Measurements from ENCODE around the gene SCAP.

Gene SCAP

DNA sequence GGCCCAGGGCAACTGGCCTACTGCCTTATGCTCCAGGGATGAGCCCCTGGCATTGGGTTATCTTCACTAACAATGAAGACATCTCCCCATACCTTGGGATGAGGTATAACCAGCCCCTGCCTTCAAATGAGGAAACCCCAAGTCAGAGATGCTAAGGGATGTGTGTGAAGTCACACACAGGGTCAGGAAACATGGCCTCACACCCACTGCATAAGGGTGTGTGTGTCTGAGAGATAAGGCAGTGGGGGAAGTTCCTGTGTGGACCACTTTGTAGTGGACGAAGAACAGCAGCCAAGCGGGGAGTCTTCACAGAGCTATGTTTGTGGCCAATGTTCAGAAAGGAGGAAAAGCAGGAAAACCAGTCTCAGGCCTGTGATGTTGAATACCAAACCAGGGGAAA, 27.3 kb upstream of the SCAP start:
- no peak for DNase-seq
- no peak overlapping the region for H2BK5ac ChIP-seq (ENCODE audit: low read depth, low read length, poor library complexity, severe bottlenecking)

DNA sequence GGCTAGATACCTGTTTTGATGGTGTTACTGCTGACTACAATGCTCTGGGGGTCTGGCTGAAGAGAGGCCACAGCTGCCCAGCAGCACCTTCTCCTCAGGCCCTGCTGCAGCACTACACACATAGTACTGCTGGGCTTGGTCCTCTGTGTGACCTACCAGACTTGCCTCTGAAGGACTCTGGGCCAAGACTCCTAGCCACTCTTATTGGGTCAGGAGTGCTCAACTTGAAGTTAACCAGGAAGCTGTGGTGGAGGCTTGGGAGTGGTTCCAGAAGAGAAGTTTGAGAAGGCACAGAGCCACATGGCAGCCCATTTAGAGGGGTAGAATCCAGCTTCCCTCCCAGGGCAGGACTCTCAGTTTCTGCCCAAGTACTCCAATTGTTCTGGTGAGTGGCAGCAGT, 21.2 kb upstream of the SCAP start:
- Histone ChIP-seq H2AK5ac (ENCODE audit: low read length, severe bottlenecking) (no peak overlapping the region), H3K79me1 (replicated peaks; ENCODE audit: low read length, poor library complexity, severe bottlenecking) (peaks cover 21% of the 10 kb centered on the region), H2BK120ac (ENCODE audit: low read depth, low read length) (no peak overlapping the region), H3K27me3 (ENCODE audit: control insufficient read depth in 1 of 2, insufficient read depth in 1 of 2, low read length in 2 of 2) (no peaks in the 10 kb centered on the region), H2BK5ac (ENCODE audit: low read depth, low read length, poor library complexity, severe bottlenecking) (no peak overlapping the region), H3K18ac (ENCODE audit: low read depth in 1 of 2, low read length in 2 of 2) (no peak overlapping the region), H4K8ac (ENCODE audit: low read length) (no peak overlapping the region), H2AFZ (ENCODE audit: low read depth, low read length) (no peak overlapping the region), H3K4me1 (ENCODE audit: control insufficient read depth, insufficient read depth, low read depth, low read length) (no peaks in the 10 kb centered on the region), H3K9ac (ENCODE audit: low read length) (no peak overlapping the region), H3K4me3 (ENCODE audit: insufficient read depth in 1 of 2, low read depth in 1 of 2, low read length in 2 of 2) (no peak overlapping the region), H3K14ac (ENCODE audit: low read length in 2 of 2) (no peak overlapping the region), H2BK15ac (ENCODE audit: low read depth, poor library complexity, severe bottlenecking) (no peak overlapping the region), H3K23ac (ENCODE audit: low read length in 2 of 2) (no peak overlapping the region), H3K9me3 (ENCODE audit: control insufficient read depth, low read length) (no peaks in the 10 kb centered on the region), H3K4me2 (ENCODE audit: low read length, poor library complexity, severe bottlenecking) (no peak overlapping the region), H3K4ac (ENCODE audit: low read depth in 1 of 2, low read length in 2 of 2) (no peak overlapping the region), H2BK12ac (ENCODE audit: low read length in 2 of 2) (no peak overlapping the region), H3K27ac (ENCODE audit: low read length, poor library complexity, severe bottlenecking) (no peak overlapping the region), H4K91ac (ENCODE audit: low read length) (no peak overlapping the region), H3K36me3 (ENCODE audit: control insufficient read depth in 1 of 2, insufficient read depth in 2 of 2, low read depth in 1 of 2, low read length in 2 of 2) (peaks cover 50 to 62% of the 10 kb centered on the region in 2 experiments)
- DNase-seq = no peak

More for the DNA sequence above, 27.3 kb upstream of the SCAP start:
- H4K91ac ChIP-seq (ENCODE audit: low read length) = no peak overlapping the region
- H3K4ac ChIP-seq (ENCODE audit: low read depth in 1 of 2, low read length in 2 of 2) = no peak overlapping the region
- no peaks in the 10 kb centered on the region for H3K9me3 ChIP-seq (ENCODE audit: control insufficient read depth, low read length)
- no peaks in the 10 kb centered on the region for H3K4me1 ChIP-seq (ENCODE audit: control insufficient read depth, insufficient read depth, low read depth, low read length)
- no peak overlapping the region for H2BK12ac ChIP-seq (ENCODE audit: low read length in 2 of 2)
- 95% methylated on average over 2 of the region's 2 CpGs for WGBS
- H2AFZ ChIP-seq (ENCODE audit: low read depth, low read length) = no peak overlapping the region
- H4K8ac ChIP-seq (ENCODE audit: low read length) = no peak overlapping the region
- H2AK5ac ChIP-seq (ENCODE audit: low read length, severe bottlenecking) = no peak overlapping the region
- H3K18ac ChIP-seq (ENCODE audit: low read depth in 1 of 2, low read length in 2 of 2) = no peak overlapping the region
- no peak overlapping the region for H3K27ac ChIP-seq (ENCODE audit: low read length, poor library complexity, severe bottlenecking)
- peaks cover 55 to 68% of the 10 kb centered on the region in 2 experiments for H3K36me3 ChIP-seq (ENCODE audit: control insufficient read depth in 1 of 2, insufficient read depth in 2 of 2, low read depth in 1 of 2, low read length in 2 of 2)
- H3K4me2 ChIP-seq (ENCODE audit: low read length, poor library complexity, severe bottlenecking) = no peak overlapping the region
- H2BK120ac ChIP-seq (ENCODE audit: low read depth, low read length) = no peak overlapping the region
- H3K79me1 ChIP-seq (replicated peaks; ENCODE audit: low read length, poor library complexity, severe bottlenecking) = peaks cover 27% of the 10 kb centered on the region
- H3K9ac ChIP-seq (ENCODE audit: low read length) = no peak overlapping the region
- H3K14ac ChIP-seq (ENCODE audit: low read length in 2 of 2) = no peak overlapping the region
- no peaks in the 10 kb centered on the region for H3K27me3 ChIP-seq (ENCODE audit: control insufficient read depth in 1 of 2, insufficient read depth in 1 of 2, low read length in 2 of 2)
- H3K4me3 ChIP-seq (ENCODE audit: insufficient read depth in 1 of 2, low read depth in 1 of 2, low read length in 2 of 2) = no peak overlapping the region
- H2BK15ac ChIP-seq (ENCODE audit: low read depth, poor library complexity, severe bottlenecking) = no peak overlapping the region
- H3K23ac ChIP-seq (ENCODE audit: low read length in 2 of 2) = no peak overlapping the region

DNA sequence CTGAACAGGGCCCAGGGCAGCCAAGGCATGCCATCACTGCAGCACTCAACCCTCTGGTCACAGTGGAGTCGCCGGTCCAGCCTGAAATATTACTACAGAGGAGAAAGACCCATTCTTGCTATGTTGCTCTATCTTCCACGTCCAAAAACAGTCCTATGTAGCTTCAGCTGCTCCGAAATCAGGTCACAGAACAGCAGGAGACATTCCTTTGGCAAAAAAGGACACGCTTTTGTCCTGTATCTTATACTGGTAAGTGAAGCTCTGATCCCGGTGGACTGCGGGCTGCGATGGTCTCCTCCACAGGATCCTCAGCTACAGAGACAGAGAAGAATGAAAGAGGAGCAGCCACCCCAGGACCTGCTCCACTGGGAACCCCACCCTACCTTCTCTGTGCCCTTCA, 20.1 kb upstream of the SCAP start:
- H3K4ac ChIP-seq (ENCODE audit: low read depth in 1 of 2, low read length in 2 of 2) = no peak overlapping the region
- no peak overlapping the region for H3K14ac ChIP-seq (ENCODE audit: low read length in 2 of 2)
- H3K23ac ChIP-seq (ENCODE audit: low read length in 2 of 2) = no peak overlapping the region
- peaks cover 44 to 56% of the 10 kb centered on the region in 2 experiments for H3K36me3 ChIP-seq (ENCODE audit: control insufficient read depth in 1 of 2, insufficient read depth in 2 of 2, low read depth in 1 of 2, low read length in 2 of 2)
- H2BK120ac ChIP-seq (ENCODE audit: low read depth, low read length) = no peak overlapping the region
- WGBS = over 99% methylated on average over 8 of the region's 8 CpGs
- no peak overlapping the region for H2AK5ac ChIP-seq (ENCODE audit: low read length, severe bottlenecking)
- no peak overlapping the region for H4K8ac ChIP-seq (ENCODE audit: low read length)
- no peak overlapping the region for H2BK12ac ChIP-seq (ENCODE audit: low read length in 2 of 2)
- H3K4me2 ChIP-seq (ENCODE audit: low read length, poor library complexity, severe bottlenecking) = no peak overlapping the region
- H2BK15ac ChIP-seq (ENCODE audit: low read depth, poor library complexity, severe bottlenecking) = no peak overlapping the region
- H3K18ac ChIP-seq (ENCODE audit: low read depth in 1 of 2, low read length in 2 of 2) = no peak overlapping the region
- no peak overlapping the region for H3K9ac ChIP-seq (ENCODE audit: low read length)
- no peaks in the 10 kb centered on the region for H3K4me1 ChIP-seq (ENCODE audit: control insufficient read depth, insufficient read depth, low read depth, low read length)
- H4K91ac ChIP-seq (ENCODE audit: low read length) = no peak overlapping the region
- H3K79me1 ChIP-seq (replicated peaks; ENCODE audit: low read length, poor library complexity, severe bottlenecking) = peaks cover 19% of the 10 kb centered on the region
- no peaks in the 10 kb centered on the region for H3K27me3 ChIP-seq (ENCODE audit: control insufficient read depth in 1 of 2, insufficient read depth in 1 of 2, low read length in 2 of 2)
- H2AFZ ChIP-seq (ENCODE audit: low read depth, low read length) = no peak overlapping the region
- no peak overlapping the region for H3K4me3 ChIP-seq (ENCODE audit: insufficient read depth in 1 of 2, low read depth in 1 of 2, low read length in 2 of 2)
- no peak overlapping the region for H2BK5ac ChIP-seq (ENCODE audit: low read depth, low read length, poor library complexity, severe bottlenecking)
- no peak overlapping the region for H3K27ac ChIP-seq (ENCODE audit: low read length, poor library complexity, severe bottlenecking)
- DNase-seq = no peak
- H3K9me3 ChIP-seq (ENCODE audit: control insufficient read depth, low read length) = no peaks in the 10 kb centered on the region

DNA sequence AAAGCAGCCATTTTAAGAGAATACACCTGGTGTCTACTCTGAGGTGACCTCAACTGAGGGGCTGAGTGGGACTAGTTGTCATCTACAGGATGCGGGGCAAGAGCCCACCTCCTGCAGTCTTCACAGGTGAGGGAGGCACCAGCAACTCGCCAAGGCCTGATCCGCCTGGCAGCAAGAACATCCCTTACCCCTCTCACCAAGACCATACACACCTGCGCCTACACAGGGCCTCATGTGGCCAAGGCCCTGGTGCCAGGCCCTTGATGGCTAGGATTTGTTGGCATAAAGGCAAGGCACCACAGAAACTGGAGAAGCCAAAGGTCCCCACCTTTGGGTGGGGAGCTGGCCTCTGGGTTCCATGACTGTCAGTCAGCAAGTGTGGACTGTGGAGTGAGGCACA, 19.4 kb upstream of the SCAP start:
- Histone ChIP-seq H2AK5ac (ENCODE audit: low read length, severe bottlenecking) (no peak overlapping the region), H3K4me2 (ENCODE audit: low read length, poor library complexity, severe bottlenecking) (no peak overlapping the region), H3K79me1 (replicated peaks; ENCODE audit: low read length, poor library complexity, severe bottlenecking) (peaks cover 15% of the 10 kb centered on the region), H2BK5ac (ENCODE audit: low read depth, low read length, poor library complexity, severe bottlenecking) (no peak overlapping the region), H3K4ac (ENCODE audit: low read depth in 1 of 2, low read length in 2 of 2) (no peak overlapping the region), H3K23ac (ENCODE audit: low read length in 2 of 2) (no peak overlapping the region), H3K27ac (ENCODE audit: low read length, poor library complexity, severe bottlenecking) (no peak overlapping the region), H2BK15ac (ENCODE audit: low read depth, poor library complexity, severe bottlenecking) (no peak overlapping the region), H3K4me1 (ENCODE audit: control insufficient read depth, insufficient read depth, low read depth, low read length) (no peaks in the 10 kb centered on the region), H2BK120ac (ENCODE audit: low read depth, low read length) (no peak overlapping the region), H3K14ac (ENCODE audit: low read length in 2 of 2) (no peak overlapping the region), H3K27me3 (ENCODE audit: control insufficient read depth in 1 of 2, insufficient read depth in 1 of 2, low read length in 2 of 2) (no peaks in the 10 kb centered on the region), H3K18ac (ENCODE audit: low read depth in 1 of 2, low read length in 2 of 2) (no peak overlapping the region), H2AFZ (ENCODE audit: low read depth, low read length) (no peak overlapping the region), H4K91ac (ENCODE audit: low read length) (no peak overlapping the region), H3K36me3 (ENCODE audit: control insufficient read depth in 1 of 2, insufficient read depth in 2 of 2, low read depth in 1 of 2, low read length in 2 of 2) (peaks cover 38 to 49% of the 10 kb centered on the region in 2 experiments), H3K9ac (ENCODE audit: low read length) (no peak overlapping the region), H3K4me3 (ENCODE audit: insufficient read depth in 1 of 2, low read depth in 1 of 2, low read length in 2 of 2) (no peak overlapping the region), H2BK12ac (ENCODE audit: low read length in 2 of 2) (no peak overlapping the region), H3K9me3 (ENCODE audit: control insufficient read depth, low read length) (no peaks in the 10 kb centered on the region), H4K8ac (ENCODE audit: low read length) (no peak overlapping the region)
- 100% methylated on average over 3 of the region's 4 CpGs for WGBS
- DNase-seq = no peak
